HEK293T (cell line): ENCODE measurements around the gene PDE6A.

Experiments
- ARNT ChIP-seq: fragments of 450-650 bp; IDR thresholded peaks from 2 replicates; pipeline ENCODE4 v1.6.1; 2017; ENCODE audit warnings: mild to moderate bottlenecking
- BHLHE40 ChIP-seq: fragments of 450-650 bp; IDR thresholded peaks from 2 replicates; pipeline ENCODE4 v1.6.1; 2016; ENCODE audit warnings: mild to moderate bottlenecking, moderate library complexity, borderline replicate concordance
- NFRKB ChIP-seq: fragments of 450-650 bp; IDR thresholded peaks from 2 replicates; pipeline ENCODE4 v1.6.1; 2016; ENCODE audit warnings: mild to moderate bottlenecking, moderate library complexity
- SP1 ChIP-seq: fragments of 450-650 bp; IDR thresholded peaks from 2 replicates; pipeline ENCODE4 v1.6.1; 2017
- TARDBP ChIP-seq: fragments of 450-650 bp; IDR thresholded peaks from 2 replicates; pipeline ENCODE4 v1.6.1; 2016

DNA sequence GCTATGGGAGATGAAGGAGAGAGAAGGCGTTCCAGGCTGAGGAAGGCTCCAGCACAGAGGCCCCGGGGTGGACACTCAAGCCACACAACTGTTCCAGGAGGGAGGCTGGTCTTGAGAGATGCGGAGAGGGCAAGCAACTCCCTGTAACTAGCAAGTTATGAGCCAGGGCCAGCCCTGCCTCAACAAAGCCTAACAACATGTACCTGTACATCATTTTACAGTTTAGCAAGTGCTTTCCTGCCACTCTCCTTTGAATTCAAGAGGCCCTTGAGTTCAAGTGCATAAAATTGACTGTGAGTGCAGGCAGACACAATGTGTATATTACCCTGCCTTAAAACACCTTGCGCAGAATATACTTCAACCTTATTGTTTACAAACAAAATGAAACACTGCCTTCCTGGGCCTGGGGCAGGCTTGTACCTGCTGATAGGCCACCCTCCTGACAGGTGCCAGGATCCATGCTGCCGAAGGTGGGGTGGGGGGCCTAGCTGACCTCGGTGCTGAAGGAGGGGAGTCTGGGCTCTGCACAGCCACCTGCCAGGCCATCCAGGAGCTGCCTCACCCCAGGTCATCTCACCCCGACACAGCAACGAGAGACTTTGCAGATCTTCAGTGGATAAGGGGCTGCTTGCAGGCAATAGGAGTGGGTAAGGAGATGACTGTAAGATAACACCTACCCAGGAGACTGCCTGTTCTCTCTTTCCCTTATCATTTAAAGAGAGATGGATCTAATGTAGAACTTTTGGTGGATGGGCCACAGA is 134.5 kb downstream of the PDE6A start:
- no peak for TF ChIP-seq BHLHE40
- no peak for TF ChIP-seq TARDBP
- TF ChIP-seq SP1: no peak
- no peak for TF ChIP-seq NFRKB
- TF ChIP-seq ARNT: no peak
